Putamen (tissue), 1 donor: ENCODE measurements around the gene NOX4.
"Not testable (repeated sequence)": the region's sequence is repeated elsewhere in the genome, so short reads cannot be mapped to it uniquely, and the experiment has no call there.

Experiments used
- DNase-seq: peaks from one replicate; pipeline ENCODE4 v3.0.0-alpha.2; 2016; ENCODE audit warnings: low spot score

The NOX4 gene

GRCh38 chr11:89379976-89380771 is 111.0 kb downstream of the NOX4 start:
- DNase-seq = not testable (repeated sequence)

GRCh38 chr11:89378986-89379385 is 112.2 kb downstream of the NOX4 start:
- not testable (repeated sequence) for DNase-seq

- not testable (repeated sequence) for DNase-seq
Observed at GRCh38 chr11:89369356-89369755, 121.8 kb downstream of the NOX4 start.

GRCh38 chr11:89364856-89365255 is 126.3 kb downstream of the NOX4 start:
- not testable (repeated sequence) for DNase-seq

- DNase-seq = no peak
Observed at GRCh38 chr11:89361734-89362133, 129.4 kb downstream of the NOX4 start.

GRCh38 chr11:89359208-89359607 is 132.0 kb downstream of the NOX4 start:
- DNase-seq = not testable (repeated sequence)

- no peak for DNase-seq
Observed at GRCh38 chr11:89358761-89359160, 132.4 kb downstream of the NOX4 start.

GRCh38 chr11:89355646-89356045 is 135.5 kb downstream of the NOX4 start:
- DNase-seq = no peak

GRCh38 chr11:89354513-89354912 is 136.7 kb downstream of the NOX4 start:
- not testable (repeated sequence) for DNase-seq

GRCh38 chr11:89347071-89347470 is 144.1 kb downstream of the NOX4 start:
- no peak for DNase-seq

GRCh38 chr11:89346601-89347000 is 144.6 kb downstream of the NOX4 start:
- no peak for DNase-seq

- DNase-seq = not testable (repeated sequence)
Observed at GRCh38 chr11:89342880-89343572, 148.1 kb downstream of the NOX4 start.

- not testable (repeated sequence) for DNase-seq
Observed at GRCh38 chr11:89340450-89340849, 150.7 kb downstream of the NOX4 start.

- not testable (repeated sequence) for DNase-seq
Observed at GRCh38 chr11:89338073-89338472, 153.1 kb downstream of the NOX4 start.

- not testable (repeated sequence) for DNase-seq
Observed at GRCh38 chr11:89337100-89337650, 154.0 kb downstream of the NOX4 start.

- peak; percentile 26 for DNase-seq
Observed at GRCh38 chr11:89333704-89334103, 157.5 kb downstream of the NOX4 start.

- DNase-seq = not testable (repeated sequence)
Observed at GRCh38 chr11:89331940-89332339, 159.2 kb downstream of the NOX4 start.

GRCh38 chr11:89327885-89328284 is 163.3 kb downstream of the NOX4 start:
- no peak for DNase-seq

- DNase-seq = no peak
Observed at GRCh38 chr11:89321401-89321800, 169.8 kb downstream of the NOX4 start.

GRCh38 chr11:89310607-89311006 is 180.6 kb downstream of the NOX4 start:
- DNase-seq = not testable (repeated sequence)

GRCh38 chr11:89309321-89309985 is 181.7 kb downstream of the NOX4 start:
- DNase-seq = not testable (repeated sequence)

- DNase-seq = not testable (repeated sequence)
Observed at GRCh38 chr11:89308272-89308671, 182.9 kb downstream of the NOX4 start.
